Mucosa of gallbladder (tissue), 1 donor: ENCODE data around the gene ABL2. TPM values are rescaled to one million over a fixed set of nuclear protein-coding genes. Genes with fewer than 3 reads are reported as not detected.
A peak's percentile ranks its signal among the peaks of the same experiment; 100 is the strongest.
"Not testable (repeated sequence)": the region's sequence is repeated elsewhere in the genome, so short reads cannot be mapped to it uniquely, and the experiment has no call there.

Experiments
- DNase-seq: peaks from one replicate; pipeline ENCODE4 v3.0.0-alpha.2; 2020; ENCODE audit warnings: low spot score
- total RNA-seq: library from RNA; stranded (reverse); gene quantifications from one replicate; pipeline ENCODE4 v1.2.1, GENCODE V29; 2021
- donor health status: DM: no; HTN: no; CAD: no.

Gene ABL2
- total RNA-seq, 1 donor from 2014 or later: 13.0 TPM

DNA sequence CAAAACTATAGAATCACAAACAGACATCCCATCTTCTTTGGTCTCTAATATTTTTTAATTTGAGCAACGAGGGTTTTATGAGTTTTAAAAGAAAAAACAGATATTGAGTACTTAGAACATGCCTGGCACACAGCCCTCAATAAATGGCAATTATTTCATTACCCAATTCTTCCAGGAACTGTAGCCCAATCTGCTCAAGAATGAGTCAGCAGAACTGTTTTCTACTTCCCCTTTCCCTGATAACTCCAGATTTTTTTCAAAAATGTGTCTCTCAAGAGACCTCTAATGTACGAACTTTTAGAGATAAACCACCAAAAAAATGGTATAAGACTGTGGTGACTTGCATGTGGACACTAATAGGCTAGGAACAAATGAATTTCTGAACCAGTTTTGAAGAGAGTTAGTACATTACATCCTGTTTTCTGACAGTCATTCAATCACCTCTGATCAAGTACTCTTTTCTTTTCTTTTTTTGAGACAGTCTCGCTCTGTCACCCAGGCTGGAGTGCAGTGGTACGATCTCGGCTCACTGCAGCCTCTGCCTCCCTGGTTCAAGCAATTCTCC is 11.5 kb downstream of the ABL2 start:
- no peak for DNase-seq

DNA sequence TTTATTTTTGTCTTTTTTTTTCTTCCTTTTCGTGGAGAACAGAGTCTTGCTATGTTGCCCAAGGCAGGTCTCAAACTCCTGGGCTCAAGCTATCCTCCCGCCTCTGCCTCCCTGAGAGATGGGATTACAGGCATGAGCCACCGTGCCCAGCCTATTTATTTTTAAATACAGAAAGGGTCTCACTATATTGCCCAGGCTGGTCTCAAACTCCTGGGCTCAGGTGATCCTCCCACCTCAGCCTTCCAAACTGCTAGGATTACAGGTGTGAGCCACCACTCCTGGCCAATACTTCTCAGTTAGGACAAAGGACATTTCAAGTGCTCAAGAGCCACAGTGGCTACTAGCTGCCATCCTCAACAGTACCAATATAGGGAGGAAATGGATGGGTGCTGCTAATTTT is 16.2 kb downstream of the ABL2 start:
- DNase-seq: not testable (repeated sequence)

DNA sequence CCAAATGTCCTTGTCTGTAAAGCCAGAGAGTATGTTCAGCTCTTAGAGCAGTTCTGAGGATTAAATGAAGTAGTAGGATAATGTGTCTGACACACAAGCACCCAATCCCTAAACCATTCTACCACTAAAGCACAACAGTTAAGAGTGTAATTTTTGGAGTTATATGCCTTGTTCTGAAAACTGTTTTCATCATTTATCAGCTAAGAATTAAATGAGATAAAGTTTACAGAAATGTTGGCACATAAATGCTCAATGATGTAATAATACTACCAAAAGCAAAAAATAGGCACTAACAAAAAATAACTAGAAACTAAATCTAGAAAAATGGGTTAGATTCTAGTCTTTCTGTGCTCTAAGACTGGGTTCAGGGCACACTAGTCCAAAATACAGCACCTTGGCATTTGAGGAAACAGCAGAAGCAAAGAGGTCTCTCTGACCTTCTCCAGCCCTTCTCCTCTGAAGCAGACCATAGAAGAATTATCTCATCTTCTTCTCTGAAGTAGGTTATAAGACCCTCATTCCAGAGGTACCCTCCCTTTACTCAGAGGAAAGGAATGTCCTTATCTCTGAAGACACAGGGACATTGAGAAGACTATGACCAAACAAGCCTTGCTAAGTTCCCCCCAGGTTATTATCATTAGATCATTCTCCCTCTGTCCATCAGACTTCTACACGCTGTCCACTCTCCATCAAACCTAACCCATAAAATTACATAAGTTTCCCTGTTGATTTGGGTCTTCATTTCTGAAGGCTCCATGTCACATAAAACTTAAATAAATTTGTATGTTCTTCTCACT is 20.6 kb downstream of the ABL2 start:
- no peak for DNase-seq

DNA sequence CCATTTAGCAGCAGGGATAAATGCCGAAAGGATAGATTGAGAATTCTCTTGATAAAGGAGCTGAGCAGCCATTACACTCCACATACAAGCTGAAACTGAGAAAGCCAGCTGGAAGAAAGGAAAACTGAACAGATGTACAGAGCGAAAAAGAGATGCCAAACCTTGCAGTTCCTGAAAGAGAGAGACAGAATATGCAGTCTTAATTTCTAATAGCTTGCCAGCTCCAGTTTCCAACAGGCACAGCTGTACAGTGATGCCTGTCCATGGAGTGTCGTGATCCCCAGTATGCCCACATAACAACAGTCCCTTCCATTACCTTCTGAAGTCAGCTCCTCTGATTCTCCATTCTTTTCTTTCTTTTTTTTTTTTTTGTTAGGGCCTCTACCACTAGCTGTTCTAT is 22.7 kb downstream of the ABL2 start:
- DNase-seq: no peak

DNA sequence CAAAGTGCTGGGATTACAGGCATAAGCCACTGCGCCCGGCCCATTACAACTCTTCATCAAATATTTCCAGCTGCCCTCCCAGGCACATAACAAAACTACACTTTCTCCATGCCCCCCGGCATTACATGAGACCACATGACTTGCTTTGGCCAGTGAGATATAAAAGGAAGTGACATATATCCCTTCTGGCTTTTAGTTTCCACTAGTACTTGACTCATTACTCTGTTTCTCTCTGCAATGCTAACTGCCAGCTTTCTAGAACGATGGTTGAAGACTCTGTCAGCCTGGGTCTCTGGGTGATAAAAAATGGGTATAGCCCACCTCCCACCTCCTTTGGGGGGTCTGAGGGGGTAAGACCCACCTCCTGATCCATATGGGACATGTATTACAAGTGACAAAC is 24.2 kb downstream of the ABL2 start:
- DNase-seq: no peak

DNA sequence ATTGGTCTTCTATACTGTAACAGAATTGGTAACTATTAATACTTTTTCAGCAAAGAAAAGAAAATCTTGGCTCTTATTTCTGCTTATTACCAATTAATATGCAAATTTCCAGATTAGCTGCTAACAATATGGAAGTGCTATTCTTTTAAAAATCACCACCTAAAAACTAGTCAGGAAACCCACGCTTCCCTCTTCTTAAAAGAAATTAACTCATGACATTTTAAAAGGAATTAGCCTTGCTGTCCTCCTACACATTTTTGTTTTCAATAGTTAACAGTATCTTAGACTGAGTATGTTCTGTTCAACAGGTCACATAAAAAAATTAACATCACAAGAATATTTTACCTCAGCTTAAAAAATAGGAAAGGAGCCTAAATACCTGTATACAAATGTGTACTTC is 27.3 kb downstream of the ABL2 start:
- DNase-seq: no peak

DNA sequence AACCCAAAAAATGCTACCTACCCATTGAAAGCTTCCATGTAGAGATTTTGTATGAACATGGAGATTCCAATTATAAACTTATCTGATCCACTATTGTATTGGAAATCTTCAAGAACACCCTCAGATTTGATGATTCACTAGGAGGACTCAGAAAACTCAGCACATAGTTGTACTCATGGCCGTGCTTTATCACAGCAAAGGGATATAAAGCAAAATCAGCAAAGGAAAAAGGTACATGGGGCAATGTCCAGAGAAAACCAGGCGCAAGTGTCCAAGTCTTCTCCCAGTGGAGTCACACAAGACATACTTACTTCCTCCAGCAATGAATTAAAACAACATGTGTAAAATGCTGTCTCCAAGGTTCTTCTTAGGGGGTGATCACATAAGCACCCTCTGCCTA is 28.9 kb downstream of the ABL2 start:
- no peak for DNase-seq

DNA sequence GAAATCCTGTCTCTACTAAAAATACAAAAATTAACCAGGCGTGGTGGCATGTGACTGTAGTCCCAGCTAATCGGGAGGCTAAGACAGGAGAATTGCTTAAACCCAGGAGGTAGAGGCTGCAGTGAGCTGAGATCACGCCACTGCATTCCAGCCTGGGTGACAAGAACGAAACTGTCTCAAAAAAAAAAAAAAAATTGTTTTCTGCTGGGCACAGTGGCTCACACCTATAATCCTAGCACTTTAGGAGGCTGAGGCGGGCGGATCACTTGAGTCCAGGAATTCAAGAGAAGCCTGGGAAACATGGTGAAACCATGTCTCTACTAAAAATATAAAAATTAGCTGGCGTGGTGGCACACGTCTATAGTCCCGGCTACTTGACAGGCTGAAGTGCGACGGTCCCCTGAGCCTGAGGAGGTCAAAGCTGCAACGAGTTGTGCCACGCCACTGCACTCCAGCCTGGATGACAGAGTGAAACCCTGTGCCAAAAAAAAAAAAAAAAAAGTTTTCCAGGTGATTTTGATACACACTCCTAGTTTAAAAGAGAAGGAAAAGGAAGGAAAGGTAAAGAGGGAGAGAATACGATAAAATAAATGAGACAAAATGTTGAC is 31.7 kb downstream of the ABL2 start:
- DNase-seq: no peak

DNA sequence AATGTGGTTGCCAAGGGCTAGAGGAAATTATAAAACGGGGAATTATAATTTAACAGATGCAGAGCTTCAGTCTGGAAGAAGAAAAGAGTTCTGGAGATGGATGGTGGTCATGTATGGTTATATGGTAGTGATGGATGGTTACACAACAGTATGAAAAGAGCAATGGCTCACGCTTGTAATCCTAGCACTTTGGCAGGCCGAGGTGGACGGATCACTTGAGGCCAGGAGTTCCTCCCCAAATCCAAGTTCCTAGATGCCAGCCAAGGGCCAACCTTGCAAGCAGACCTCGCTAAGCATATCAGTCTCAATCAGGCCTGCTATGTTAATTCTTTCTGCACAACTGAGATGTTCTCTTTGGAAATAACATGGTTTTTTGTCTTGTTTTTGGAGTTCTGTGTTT is 33.6 kb downstream of the ABL2 start:
- DNase-seq: not testable (repeated sequence)

DNA sequence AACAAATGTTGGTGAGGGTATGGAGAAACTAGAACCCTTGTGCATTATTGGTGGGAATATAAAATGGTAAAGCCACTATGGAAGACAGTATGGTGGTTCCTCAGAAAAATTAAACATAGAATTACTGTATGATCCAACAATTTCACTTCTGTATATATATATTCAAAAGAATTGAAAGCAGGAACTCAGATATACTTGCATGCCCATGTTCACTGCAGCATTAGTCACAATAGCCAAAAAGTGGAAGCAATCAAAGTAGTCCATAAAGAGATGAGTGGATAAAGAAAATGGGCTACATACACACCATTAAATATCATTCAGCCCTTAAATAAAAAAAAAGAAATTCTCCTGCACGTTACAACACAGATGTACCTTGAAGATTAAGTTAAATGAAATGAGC is 34.1 kb downstream of the ABL2 start:
- no peak for DNase-seq

DNA sequence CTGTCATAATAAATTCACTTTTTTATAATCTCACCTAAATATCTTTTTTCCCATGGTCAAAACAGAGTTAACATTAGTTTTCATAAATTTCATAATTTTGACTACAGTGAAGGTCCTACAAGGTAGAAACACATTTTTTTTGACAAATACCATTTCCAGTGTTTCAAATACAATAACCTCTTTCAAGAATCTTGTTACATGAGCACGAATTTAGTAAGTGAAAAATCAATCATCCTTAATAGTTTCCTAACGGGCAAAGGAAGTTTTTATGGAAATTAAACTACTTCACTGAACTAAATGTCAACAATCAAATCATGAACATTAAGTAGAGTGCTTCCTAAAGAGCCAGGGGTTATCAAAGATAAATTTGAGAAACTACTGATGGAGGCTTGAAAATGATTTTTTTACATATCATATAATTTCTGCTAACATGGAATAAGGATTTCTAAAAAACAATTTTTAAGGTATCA is 35.4 kb downstream of the ABL2 start:
- no peak for DNase-seq

DNA sequence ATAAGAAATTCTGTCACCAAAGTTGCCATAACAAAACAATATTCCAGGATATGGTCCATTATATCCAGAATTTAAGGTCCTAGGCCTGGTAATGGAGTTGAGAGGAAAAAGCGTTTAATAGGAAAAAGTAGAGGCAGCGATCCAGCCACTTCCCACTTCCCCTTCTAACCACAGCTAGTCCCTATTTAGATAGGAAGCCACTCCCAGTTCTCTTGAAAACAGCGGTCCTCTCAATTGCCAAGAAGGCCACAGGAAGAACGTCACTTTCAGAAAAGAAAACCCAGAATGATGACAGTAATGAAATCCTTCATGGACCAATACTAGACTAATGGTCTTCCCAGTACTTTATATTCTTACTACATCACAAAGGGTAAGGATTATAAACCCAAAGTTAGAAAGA is 38.6 kb downstream of the ABL2 start:
- peak; percentile 21 for DNase-seq

DNA sequence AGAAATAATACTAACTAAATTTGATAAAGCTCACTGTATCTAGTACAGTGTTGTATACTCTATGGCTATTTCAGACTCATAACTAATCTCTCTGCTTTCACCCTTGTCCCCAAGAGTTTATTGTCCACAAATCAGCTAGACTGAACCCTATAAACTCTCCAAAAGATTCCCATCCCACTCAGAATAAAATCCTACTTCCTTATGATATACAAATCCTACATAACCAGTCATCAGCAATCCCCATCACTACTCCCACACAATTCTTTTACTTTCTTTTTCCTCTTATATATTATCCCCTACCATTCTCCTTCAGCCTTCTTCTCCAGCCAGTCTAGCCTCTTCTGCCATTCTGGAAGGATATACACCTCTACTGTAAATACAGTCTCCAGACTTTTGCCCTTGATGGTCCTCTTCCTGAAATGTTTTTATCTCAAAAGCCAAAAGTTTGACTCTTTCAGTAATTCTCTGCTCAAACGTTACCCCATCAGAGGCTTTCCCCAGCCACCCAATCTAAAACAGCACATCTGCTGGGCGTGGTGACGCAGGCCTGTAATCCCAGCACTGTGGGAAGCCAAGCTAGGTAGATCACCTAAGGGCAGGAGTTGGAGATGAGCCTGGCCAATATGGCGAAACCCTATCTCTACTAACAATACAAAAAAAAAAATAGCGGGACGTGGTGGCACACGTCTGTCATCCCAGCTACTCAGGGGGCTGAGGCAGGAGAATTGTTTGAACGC is 41.6 kb downstream of the ABL2 start:
- no peak for DNase-seq

DNA sequence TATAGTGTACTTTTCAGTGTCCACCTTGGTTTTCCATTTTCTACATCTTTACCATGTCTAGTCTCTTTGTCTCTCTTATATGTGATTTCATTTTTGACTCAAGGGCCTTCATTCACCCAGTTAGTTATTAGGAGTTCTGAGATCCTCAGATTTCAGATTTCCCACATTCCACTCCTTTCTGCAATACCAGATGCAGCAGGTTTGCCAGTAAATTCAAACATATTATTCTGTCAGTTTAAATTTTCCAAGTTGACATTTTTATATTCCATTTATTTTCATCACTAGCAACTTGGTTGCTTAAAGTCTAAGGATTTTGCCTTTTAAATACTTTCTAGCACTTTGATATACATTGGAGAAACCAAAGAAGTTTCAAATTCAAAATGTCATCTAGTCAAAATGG is 42.4 kb downstream of the ABL2 start:
- DNase-seq: no peak

DNA sequence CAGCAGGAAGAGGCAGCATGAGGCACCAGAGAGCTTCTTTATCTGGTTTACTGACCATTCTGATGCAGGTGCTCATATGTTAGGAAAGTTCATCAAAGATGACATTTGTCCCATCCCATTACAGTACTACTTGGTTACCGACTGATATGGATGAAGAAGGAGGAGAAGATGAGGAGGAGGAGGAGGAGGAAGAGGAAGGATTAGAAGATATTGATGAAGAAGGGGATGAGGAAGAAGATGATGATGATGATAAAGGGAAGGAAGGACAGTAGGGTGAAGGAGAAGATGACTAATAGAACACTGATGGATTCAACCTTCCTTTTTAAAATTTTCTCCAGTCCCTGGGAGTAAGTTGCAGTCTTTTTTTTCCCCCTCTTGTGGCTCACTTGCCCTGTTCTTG is 45.1 kb downstream of the ABL2 start:
- no peak for DNase-seq

DNA sequence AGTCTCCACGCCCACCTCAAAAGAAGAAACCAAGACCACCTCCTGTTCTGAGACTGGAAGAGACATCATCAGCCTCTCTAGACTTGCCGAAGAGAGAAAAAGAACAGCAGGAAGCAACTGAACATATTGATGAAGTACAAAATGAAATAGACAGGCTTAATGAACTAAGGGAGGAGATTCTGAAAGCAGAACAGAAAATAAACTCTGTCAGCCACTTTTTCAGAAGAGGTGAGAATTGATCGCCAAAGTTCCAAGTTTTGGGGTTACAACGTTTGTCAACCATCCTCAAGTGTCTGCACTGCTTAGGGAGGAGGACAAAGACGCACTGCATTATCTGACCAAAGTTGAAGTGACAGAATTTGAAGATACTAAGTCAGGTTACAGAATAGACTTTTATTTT is 45.6 kb downstream of the ABL2 start:
- DNase-seq: no peak

DNA sequence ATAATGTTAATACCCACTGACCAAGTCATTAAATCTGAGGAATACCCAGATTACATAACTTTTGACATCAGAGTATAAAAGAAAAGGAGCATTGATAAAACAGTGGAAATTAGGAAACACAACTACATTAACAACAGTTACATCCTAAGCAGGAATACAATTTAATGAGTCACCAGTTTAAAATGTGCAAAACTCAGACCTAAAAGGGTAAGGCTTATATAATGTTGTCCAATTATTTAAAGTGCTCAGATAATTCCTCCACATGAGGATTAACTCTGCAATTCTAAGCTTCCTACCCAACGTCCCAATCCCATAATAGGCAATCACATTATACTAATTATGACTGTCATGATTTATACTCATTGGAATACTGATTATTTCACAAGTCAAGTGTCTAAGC is 50.5 kb downstream of the ABL2 start:
- no peak for DNase-seq

DNA sequence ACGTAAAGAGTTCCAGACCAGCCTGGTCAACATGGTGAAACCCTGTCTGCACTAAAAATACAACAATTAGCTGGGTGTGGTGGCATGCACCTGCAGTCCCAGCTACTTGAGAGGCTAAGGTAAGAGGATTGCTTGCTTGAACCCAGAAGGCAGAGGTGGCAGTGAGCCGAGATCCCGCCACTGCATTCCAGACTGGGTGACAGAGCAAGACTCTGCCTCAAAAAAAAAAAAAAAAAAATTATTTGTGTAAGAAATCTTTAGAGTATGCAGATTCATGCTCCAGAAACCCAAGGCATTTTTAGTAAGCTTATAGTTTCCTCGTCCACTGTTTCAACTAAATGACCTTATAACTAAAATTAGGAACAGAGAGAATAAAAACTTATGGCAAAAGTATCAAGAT is 51.3 kb downstream of the ABL2 start:
- no peak for DNase-seq

DNA sequence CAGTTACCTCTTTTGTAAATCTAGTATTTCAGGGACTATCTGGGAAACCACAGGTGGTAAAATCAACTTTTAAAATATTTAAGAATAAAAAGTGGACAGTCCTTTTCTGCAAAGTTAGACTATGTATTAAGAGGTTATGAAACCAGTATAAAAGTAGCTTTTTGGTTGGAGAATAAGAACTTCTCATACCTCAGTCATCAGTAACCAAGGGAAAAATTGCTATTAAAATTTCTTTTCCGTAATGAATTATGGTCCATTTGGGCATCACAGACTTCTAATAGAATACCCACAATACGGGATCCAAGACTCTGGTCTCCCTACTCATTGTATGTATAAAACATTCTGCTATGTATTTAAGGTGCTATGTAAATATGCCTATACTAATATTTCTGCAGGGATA is 51.9 kb downstream of the ABL2 start:
- no peak for DNase-seq

DNA sequence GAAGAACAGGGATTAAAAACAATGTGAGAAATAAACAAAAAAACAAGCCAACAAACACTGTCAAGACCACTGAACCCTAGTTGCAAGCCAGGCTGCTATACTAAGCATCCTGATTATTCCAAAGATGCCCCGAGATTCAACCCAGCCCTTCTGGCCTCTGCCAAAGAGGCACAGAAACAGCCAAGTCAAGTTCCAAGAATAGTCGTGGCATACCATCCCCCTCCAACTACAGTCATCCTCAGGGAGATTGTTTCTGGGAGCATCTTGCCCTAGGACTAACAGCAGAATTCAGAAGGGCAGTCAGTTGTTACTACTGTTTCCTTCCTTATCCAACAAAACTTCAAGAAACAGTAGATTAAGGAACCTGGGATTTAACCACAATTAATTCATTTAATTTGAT is 52.3 kb downstream of the ABL2 start:
- DNase-seq: peak; percentile 30

DNA sequence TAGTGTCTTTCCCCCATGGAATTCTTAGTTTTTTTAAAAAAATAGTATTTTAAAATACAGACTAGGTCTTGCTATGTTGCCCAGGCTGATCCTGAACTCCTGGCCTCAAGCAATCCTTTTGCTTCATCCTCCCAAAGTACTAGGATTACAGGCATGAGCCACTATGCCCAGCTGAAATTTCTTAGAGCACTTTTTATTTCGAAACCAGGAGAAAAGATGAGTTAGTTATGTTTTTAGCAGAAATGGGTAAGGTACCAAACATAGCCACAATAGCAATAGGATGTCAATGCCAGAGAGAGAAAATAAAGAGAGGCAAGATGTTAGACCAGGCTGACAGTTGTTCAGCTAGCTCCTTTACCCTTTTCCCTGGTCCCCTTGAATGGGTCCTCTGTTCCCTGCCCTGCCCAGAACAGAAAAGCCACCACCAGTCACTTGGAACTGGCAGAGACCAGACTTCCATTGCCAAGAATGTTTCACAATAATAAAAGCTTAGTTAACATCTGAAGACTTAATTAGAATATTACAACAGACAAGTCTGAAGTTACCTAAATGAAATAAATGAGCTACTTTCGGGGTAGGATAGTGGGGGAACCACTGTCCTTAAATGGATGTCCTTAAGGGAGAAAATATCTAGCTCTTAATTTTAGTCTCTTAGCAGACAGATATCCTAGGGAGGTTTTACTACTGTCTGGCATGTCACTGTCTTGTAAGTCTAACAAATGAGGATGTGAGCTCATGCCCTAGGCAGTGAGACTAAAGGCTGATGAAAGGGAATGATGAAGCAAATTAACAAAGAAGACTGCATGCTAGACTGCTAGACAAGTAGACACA is 54.3 kb downstream of the ABL2 start:
- DNase-seq: no peak

DNA sequence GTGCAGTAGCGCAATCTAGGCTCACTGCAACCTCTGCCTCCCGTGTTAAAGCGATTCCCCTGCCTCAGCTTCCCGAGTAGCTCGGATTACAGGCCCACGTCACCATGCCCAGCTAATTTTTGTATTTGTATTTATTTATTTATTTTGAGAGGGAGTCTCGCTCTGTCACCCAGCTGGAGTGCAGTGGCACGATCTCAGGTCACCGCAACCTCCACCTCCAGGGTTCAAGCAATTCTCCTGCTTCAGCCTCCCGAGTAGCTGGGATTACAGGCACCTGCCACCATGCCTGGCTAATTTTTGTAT is 59.1 kb downstream of the ABL2 start:
- DNase-seq: not testable (repeated sequence)
